HEK293T (cell line): ENCODE data around the gene ERCC3.

Experiments used
- ARNT ChIP-seq: fragments of 450-650 bp; IDR thresholded peaks from 2 replicates; pipeline ENCODE4 v1.6.1; 2017; ENCODE audit warnings: mild to moderate bottlenecking
- ELF4 ChIP-seq: fragments of 450-650 bp; IDR thresholded peaks from 2 replicates; pipeline ENCODE4 v1.6.1; 2017; ENCODE audit warnings: antibody characterized with exemption
- FOXM1 ChIP-seq: fragments of 450-650 bp; IDR thresholded peaks from 2 replicates; pipeline ENCODE4 v1.6.1; 2017; ENCODE audit warnings: mild to moderate bottlenecking, borderline replicate concordance
- L3MBTL2 ChIP-seq: fragments of 450-650 bp; conservative IDR thresholded peaks from 2 replicates; pipeline ENCODE4 v1.6.1; 2016; ENCODE audit warnings: mild to moderate bottlenecking
- SUZ12 ChIP-seq: fragments of 450-650 bp; IDR thresholded peaks from 2 replicates; pipeline ENCODE4 v1.6.1; 2016; ENCODE audit warnings: mild to moderate bottlenecking
- ZNF384 ChIP-seq: fragments of 450-650 bp; IDR thresholded peaks from 2 replicates; pipeline ENCODE4 v1.6.1; 2016
- TF ChIP-seq, protein P1 (sequence below): fragments of 450-650 bp; IDR thresholded peaks from 2 replicates; pipeline ENCODE4 v1.6.1; 2016

DNA sequence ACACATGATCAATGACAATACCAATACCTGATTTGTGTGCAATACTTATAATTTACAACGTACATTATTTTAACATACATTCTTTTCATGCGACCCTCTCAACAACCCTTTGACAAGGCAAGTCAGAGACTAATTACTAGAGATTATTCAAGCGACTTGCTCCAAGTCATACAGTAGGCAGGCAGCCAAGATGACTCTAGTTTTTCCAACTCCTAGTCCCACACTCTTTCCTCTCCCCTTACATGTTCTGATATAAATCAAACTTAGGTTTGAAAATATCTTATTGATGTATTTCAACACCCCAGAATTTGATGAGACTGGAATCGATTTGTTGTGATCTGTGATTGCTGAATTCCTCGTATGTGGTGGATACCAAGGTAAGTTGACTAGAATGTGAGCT, 65.8 kb downstream of the ERCC3 start:
- no peak for TF ChIP-seq FOXM1
- TF ChIP-seq, protein P1, sequence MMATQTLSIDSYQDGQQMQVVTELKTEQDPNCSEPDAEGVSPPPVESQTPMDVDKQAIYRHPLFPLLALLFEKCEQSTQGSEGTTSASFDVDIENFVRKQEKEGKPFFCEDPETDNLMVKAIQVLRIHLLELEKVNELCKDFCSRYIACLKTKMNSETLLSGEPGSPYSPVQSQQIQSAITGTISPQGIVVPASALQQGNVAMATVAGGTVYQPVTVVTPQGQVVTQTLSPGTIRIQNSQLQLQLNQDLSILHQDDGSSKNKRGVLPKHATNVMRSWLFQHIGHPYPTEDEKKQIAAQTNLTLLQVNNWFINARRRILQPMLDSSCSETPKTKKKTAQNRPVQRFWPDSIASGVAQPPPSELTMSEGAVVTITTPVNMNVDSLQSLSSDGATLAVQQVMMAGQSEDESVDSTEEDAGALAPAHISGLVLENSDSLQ, result no peak
- TF ChIP-seq L3MBTL2, result no peak
- TF ChIP-seq ARNT, result no peak
- no peak for TF ChIP-seq SUZ12
- no peak for TF ChIP-seq ZNF384
- no peak for TF ChIP-seq ELF4
